Measurements from ENCODE around the gene MYO1C. TPM values are rescaled to one million over a fixed set of nuclear protein-coding genes. Genes with fewer than 3 reads are reported as not detected.

The MYO1C gene
- total RNA-seq, 1 experiment from 2014 or later: 73.6 TPM

- TF ChIP-seq, protein P1, sequence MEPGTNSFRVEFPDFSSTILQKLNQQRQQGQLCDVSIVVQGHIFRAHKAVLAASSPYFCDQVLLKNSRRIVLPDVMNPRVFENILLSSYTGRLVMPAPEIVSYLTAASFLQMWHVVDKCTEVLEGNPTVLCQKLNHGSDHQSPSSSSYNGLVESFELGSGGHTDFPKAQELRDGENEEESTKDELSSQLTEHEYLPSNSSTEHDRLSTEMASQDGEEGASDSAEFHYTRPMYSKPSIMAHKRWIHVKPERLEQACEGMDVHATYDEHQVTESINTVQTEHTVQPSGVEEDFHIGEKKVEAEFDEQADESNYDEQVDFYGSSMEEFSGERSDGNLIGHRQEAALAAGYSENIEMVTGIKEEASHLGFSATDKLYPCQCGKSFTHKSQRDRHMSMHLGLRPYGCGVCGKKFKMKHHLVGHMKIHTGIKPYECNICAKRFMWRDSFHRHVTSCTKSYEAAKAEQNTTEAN (CRISPR knock-in tag; IDR thresholded peaks at IDR 0.05): no peak
- TF ChIP-seq NFATC4 (CRISPR knock-in tag; IDR thresholded peaks at IDR 0.05) (no peak), CREB1 (CRISPR knock-in tag; IDR thresholded peaks at IDR 0.05) (no peak), ZNF263 (CRISPR knock-in tag; IDR thresholded peaks at IDR 0.05; ENCODE audit: low read depth) (no peak), ZNF423 (CRISPR knock-in tag; IDR thresholded peaks at IDR 0.05) (no peak), USF2 (CRISPR knock-in tag; IDR thresholded peaks at IDR 0.05) (no peak), RORB (CRISPR knock-in tag; IDR thresholded peaks at IDR 0.05) (no peak)
These were observed 68.9 kb downstream of the MYO1C start (continued) for GRCh38 chr17:1423456-1424135.

GRCh38 chr17:1422885-1423284 lies 69.6 kb downstream of the MYO1C start:
- H3K4me1 Mint-ChIP-seq: no peaks in the 10 kb centered on the region
- no peak overlapping the region for H3K4me3 Mint-ChIP-seq
- H3K27ac Mint-ChIP-seq: no peak overlapping the region
- ATAC-seq (no peak), DNase-seq (ENCODE audit: low spot score) (no peak)
- ChIA-PET POLR2A (no interaction called here), CTCF (interaction anchor here (1.6 to 2.9 kb wide), 2 partner anchors 57 to 93 kb away, joined by 4 to 13 read pairs; partner anchors contain the start of gene INPP5K)
- H3K27me3 Mint-ChIP-seq (ENCODE audit: low read depth): no peaks in the 10 kb centered on the region
- no peaks in the 10 kb centered on the region for H3K9me3 Mint-ChIP-seq
- peaks cover 42% of the 10 kb centered on the region for H3K36me3 Mint-ChIP-seq
- TF ChIP-seq, protein P2, sequence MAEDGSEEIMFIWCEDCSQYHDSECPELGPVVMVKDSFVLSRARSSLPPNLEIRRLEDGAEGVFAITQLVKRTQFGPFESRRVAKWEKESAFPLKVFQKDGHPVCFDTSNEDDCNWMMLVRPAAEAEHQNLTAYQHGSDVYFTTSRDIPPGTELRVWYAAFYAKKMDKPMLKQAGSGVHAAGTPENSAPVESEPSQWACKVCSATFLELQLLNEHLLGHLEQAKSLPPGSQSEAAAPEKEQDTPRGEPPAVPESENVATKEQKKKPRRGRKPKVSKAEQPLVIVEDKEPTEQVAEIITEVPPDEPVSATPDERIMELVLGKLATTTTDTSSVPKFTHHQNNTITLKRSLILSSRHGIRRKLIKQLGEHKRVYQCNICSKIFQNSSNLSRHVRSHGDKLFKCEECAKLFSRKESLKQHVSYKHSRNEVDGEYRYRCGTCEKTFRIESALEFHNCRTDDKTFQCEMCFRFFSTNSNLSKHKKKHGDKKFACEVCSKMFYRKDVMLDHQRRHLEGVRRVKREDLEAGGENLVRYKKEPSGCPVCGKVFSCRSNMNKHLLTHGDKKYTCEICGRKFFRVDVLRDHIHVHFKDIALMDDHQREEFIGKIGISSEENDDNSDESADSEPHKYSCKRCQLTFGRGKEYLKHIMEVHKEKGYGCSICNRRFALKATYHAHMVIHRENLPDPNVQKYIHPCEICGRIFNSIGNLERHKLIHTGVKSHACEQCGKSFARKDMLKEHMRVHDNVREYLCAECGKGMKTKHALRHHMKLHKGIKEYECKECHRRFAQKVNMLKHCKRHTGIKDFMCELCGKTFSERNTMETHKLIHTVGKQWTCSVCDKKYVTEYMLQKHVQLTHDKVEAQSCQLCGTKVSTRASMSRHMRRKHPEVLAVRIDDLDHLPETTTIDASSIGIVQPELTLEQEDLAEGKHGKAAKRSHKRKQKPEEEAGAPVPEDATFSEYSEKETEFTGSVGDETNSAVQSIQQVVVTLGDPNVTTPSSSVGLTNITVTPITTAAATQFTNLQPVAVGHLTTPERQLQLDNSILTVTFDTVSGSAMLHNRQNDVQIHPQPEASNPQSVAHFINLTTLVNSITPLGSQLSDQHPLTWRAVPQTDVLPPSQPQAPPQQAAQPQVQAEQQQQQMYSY (CRISPR knock-in tag; IDR thresholded peaks at IDR 0.05): no peak
- TF ChIP-seq KAT7 (CRISPR knock-in tag; IDR thresholded peaks at IDR 0.05; ENCODE audit: borderline replicate concordance): no peak
- TF ChIP-seq SMAD4 (CRISPR knock-in tag; IDR thresholded peaks at IDR 0.05): no peak
- TF ChIP-seq CREB1 (CRISPR knock-in tag; IDR thresholded peaks at IDR 0.05): no peak
- no peak for TF ChIP-seq GABPB1 (CRISPR knock-in tag; IDR thresholded peaks at IDR 0.05)
- no peak for TF ChIP-seq NR3C1 (CRISPR knock-in tag; conservative IDR thresholded peaks at IDR 0.05; ENCODE audit: low read depth)
- TF ChIP-seq ZNF263 (CRISPR knock-in tag; IDR thresholded peaks at IDR 0.05; ENCODE audit: low read depth): no peak
- TF ChIP-seq, protein P3, sequence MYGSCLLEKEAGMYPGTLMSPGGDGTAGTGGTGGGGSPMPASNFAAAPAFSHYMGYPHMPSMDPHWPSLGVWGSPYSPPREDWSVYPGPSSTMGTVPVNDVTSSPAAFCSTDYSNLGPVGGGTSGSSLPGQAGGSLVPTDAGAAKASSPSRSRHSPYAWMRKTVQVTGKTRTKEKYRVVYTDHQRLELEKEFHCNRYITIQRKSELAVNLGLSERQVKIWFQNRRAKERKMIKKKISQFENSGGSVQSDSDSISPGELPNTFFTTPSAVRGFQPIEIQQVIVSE (CRISPR knock-in tag; IDR thresholded peaks at IDR 0.05; ENCODE audit: borderline replicate concordance): no peak
- no peak for TF ChIP-seq JAZF1 (CRISPR knock-in tag; IDR thresholded peaks at IDR 0.05)
- no peak for TF ChIP-seq TP53 (CRISPR knock-in tag; IDR thresholded peaks at IDR 0.05)
- no peak for TF ChIP-seq EMX1 (CRISPR knock-in tag; IDR thresholded peaks at IDR 0.05)

GRCh38 chr17:1421470-1421869 lies 71.0 kb downstream of the MYO1C start:
- H3K36me3 Mint-ChIP-seq: peaks cover 38% of the 10 kb centered on the region
- ATAC-seq: no peak
- TF ChIP-seq, protein P4, sequence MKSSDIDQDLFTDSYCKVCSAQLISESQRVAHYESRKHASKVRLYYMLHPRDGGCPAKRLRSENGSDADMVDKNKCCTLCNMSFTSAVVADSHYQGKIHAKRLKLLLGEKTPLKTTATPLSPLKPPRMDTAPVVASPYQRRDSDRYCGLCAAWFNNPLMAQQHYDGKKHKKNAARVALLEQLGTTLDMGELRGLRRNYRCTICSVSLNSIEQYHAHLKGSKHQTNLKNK (CRISPR knock-in tag; IDR thresholded peaks at IDR 0.05): no peak
- TF ChIP-seq, protein P5, sequence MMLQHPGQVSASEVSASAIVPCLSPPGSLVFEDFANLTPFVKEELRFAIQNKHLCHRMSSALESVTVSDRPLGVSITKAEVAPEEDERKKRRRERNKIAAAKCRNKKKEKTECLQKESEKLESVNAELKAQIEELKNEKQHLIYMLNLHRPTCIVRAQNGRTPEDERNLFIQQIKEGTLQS (CRISPR knock-in tag; conservative IDR thresholded peaks at IDR 0.05): no peak
- TF ChIP-seq KAT7 (CRISPR knock-in tag; IDR thresholded peaks at IDR 0.05; ENCODE audit: borderline replicate concordance) (no peak), SP1 (CRISPR knock-in tag; conservative IDR thresholded peaks at IDR 0.05) (no peak), CREB1 (CRISPR knock-in tag; IDR thresholded peaks at IDR 0.05) (no peak), ZNF416 (CRISPR knock-in tag; IDR thresholded peaks at IDR 0.05) (no peak), RELA (CRISPR knock-in tag; IDR thresholded peaks at IDR 0.05; ENCODE audit: borderline replicate concordance) (no peak), AFF4 (CRISPR knock-in tag; IDR thresholded peaks at IDR 0.05; ENCODE audit: borderline replicate concordance) (no peak)

More at GRCh38 chr17:1421470-1421869, 71.0 kb downstream of the MYO1C start:
- Mint-ChIP-seq H3K4me1 (no peaks in the 10 kb centered on the region), H3K27ac (no peak overlapping the region), H3K4me3 (no peak overlapping the region), H3K27me3 (ENCODE audit: low read depth) (no peaks in the 10 kb centered on the region), H3K9me3 (no peaks in the 10 kb centered on the region)
- DNase-seq (ENCODE audit: low spot score): no peak
- CTCF ChIA-PET: no interaction called here
- POLR2A ChIA-PET: no interaction called here

Measured in WTC11 (cell line).